Hepatocyte (in vitro differentiated cells): ENCODE results near the gene RBBP5. TPM values are rescaled to one million over a fixed set of nuclear protein-coding genes. Genes with fewer than 3 reads are reported as not detected.
A peak's percentile ranks its signal among the peaks of the same experiment; 100 is the strongest.

ENCODE experiments used
- DNase-seq: peaks from one replicate; pipeline ENCODE4 v3.0.0-alpha.2; 2016; ENCODE audit warnings: low spot score
- H2AFZ ChIP-seq: fragments of 200-600 bp; sonication (generic); 2 replicates; pipeline ENCODE4 v1.6.0; 2016; ENCODE audit warnings: antibody characterized with exemption, mild to moderate bottlenecking
- H3K27ac ChIP-seq: fragments of 200-600 bp; sonication (generic); 2 replicates; pipeline ENCODE4 v1.5.1; 2016; ENCODE audit warnings: mild to moderate bottlenecking
- H3K27me3 ChIP-seq: fragments of 200-600 bp; sonication (generic); 2 replicates; pipeline ENCODE4 v1.6.1; 2016
- H3K36me3 ChIP-seq: fragments of 200-600 bp; sonication (generic); replicated peaks from 2 replicates; pipeline ENCODE4 v1.5.1; 2016; ENCODE audit warnings: low read depth; ENCODE audit not compliant: insufficient read depth
- H3K4me1 ChIP-seq: fragments of 200-600 bp; sonication (generic); 2 replicates; pipeline ENCODE4 v1.5.1; 2016; ENCODE audit warnings: mild to moderate bottlenecking, moderate library complexity; ENCODE audit not compliant: insufficient read depth
- H3K4me2 ChIP-seq: fragments of 200-600 bp; sonication (generic); 2 replicates; pipeline ENCODE4 v1.6.0; 2016
- H3K4me3 ChIP-seq: fragments of 200-600 bp; sonication (generic); 2 replicates; pipeline ENCODE4 v1.5.1; 2016; ENCODE audit warnings: mild to moderate bottlenecking
- H3K79me2 ChIP-seq: fragments of 200-600 bp; sonication (generic); 2 replicates; pipeline ENCODE4 v1.6.0; 2017; ENCODE audit warnings: mild to moderate bottlenecking
- H3K9me2 ChIP-seq: fragments of 200-600 bp; sonication (generic); replicated peaks from 2 replicates; pipeline ENCODE4 v1.6.0; 2017; ENCODE audit warnings: mild to moderate bottlenecking; ENCODE audit not compliant: insufficient read depth
- H3K9me3 ChIP-seq: fragments of 200-600 bp; sonication (generic); 2 replicates; pipeline ENCODE4 v1.5.1; 2016; ENCODE audit warnings: low read depth, mild to moderate bottlenecking
- H4K20me1 ChIP-seq: fragments of 200-600 bp; sonication (generic); 2 replicates; pipeline ENCODE4 v1.6.0; 2016; ENCODE audit warnings: mild to moderate bottlenecking; ENCODE audit not compliant: insufficient read depth, poor library complexity, severe bottlenecking
- EZH2 ChIP-seq: fragments of 200-600 bp; sonication (generic); IDR thresholded peaks from 2 replicates; pipeline ENCODE4 v1.6.1; 2016; ENCODE audit warnings: antibody characterized with exemption, mild to moderate bottlenecking, borderline replicate concordance
- EZH2phosphoT487 ChIP-seq: fragments of 200-600 bp; sonication (generic); IDR thresholded peaks from one replicate; pipeline ENCODE4 v1.6.1; 2018; ENCODE audit warnings: antibody characterized with exemption, mild to moderate bottlenecking, low read depth, moderate library complexity; ENCODE audit not compliant: unreplicated experiment, severe bottlenecking
- whole genome bisulfite sequencing: methylation state at CpG from one replicate; pipeline ENCODE4 v1.1.6; 2016; ENCODE audit warnings: low lambda C conversion rate; ENCODE audit errors: missing lambda C conversion rate; 5-methylcytosine and 5-hydroxymethylcytosine counted together
- polyA plus RNA-seq: library from polyadenylated mRNA; unstranded; fragments of >200 nt; fragmentation: Nextera tagmentation; extraction: Ambion mirVana; gene quantifications from 2 replicates; pipeline ENCODE4 v1.2.1, GENCODE V29; 2016
- total RNA-seq: library from RNA; depleted of rRNA; stranded (reverse); fragments of >200 nt; gene quantifications from 2 replicates; pipeline ENCODE4 v1.2.3, GENCODE V29; 2014
- TF ChIP-seq, protein P1 (sequence below): fragments of 200-600 bp; sonication (generic); IDR thresholded peaks from 2 replicates; pipeline ENCODE4 v1.5.1; 2016; ENCODE audit warnings: antibody characterized with exemption, mild to moderate bottlenecking; ENCODE audit not compliant: poor library complexity

RBBP5 gene
- total and polyA plus RNA-seq, 2 experiments from 2014 or later: 9.0 to 15.3 TPM

DNA sequence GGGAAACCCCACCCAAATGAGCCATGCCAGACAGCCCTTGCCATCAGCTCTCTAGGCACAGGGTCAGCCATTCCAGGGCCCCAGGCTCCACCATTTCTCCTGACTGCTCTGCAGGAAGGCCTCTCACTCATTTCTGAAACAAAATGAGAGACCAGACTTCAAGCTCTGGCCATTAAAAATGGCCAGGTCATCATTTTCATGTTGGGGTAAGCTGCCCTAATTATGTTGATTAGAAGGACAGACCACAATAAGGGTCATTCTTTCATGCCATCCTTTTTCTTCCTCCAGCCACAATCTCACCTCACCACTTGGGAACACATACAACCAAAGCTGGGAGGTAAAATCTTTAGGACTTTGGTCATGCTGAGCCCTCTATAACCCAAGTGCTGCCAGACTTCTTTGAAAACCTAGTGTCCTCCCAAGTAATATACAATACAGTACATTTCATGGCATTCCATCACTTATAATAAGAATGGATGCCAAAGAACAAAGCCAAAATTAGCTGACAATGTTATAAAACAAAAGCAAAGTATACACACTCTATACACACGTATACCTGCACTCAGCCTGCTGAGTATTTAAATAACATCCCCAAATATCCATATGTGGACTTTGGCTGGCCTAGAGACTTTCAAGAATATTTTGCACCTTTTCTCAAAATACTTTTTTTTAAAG is 22.4 kb upstream of the RBBP5 start:
- DNase-seq: no peak
- TF ChIP-seq, protein P1, sequence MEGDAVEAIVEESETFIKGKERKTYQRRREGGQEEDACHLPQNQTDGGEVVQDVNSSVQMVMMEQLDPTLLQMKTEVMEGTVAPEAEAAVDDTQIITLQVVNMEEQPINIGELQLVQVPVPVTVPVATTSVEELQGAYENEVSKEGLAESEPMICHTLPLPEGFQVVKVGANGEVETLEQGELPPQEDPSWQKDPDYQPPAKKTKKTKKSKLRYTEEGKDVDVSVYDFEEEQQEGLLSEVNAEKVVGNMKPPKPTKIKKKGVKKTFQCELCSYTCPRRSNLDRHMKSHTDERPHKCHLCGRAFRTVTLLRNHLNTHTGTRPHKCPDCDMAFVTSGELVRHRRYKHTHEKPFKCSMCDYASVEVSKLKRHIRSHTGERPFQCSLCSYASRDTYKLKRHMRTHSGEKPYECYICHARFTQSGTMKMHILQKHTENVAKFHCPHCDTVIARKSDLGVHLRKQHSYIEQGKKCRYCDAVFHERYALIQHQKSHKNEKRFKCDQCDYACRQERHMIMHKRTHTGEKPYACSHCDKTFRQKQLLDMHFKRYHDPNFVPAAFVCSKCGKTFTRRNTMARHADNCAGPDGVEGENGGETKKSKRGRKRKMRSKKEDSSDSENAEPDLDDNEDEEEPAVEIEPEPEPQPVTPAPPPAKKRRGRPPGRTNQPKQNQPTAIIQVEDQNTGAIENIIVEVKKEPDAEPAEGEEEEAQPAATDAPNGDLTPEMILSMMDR: no peak
- TF ChIP-seq EZH2phosphoT487: no peak
- no peak for TF ChIP-seq EZH2
- H3K79me2 ChIP-seq: no peaks in the 10 kb centered on the region
- no peak overlapping the region for H2AFZ ChIP-seq
- H3K36me3 ChIP-seq: no peaks in the 10 kb centered on the region
- peaks cover 20% of the 10 kb centered on the region for H3K4me1 ChIP-seq
- H3K4me3 ChIP-seq: no peak overlapping the region
- H3K27ac ChIP-seq: peak overlapping the region; percentile 31
- 73% methylated on average over 1 of the region's 1 CpG for WGBS
- H3K9me3 ChIP-seq: no peaks in the 10 kb centered on the region
- H3K27me3 ChIP-seq: no peaks in the 10 kb centered on the region
- H4K20me1 ChIP-seq: no peaks in the 10 kb centered on the region
- H3K4me2 ChIP-seq: no peak overlapping the region
- H3K9me2 ChIP-seq: no peaks in the 10 kb centered on the region

DNA sequence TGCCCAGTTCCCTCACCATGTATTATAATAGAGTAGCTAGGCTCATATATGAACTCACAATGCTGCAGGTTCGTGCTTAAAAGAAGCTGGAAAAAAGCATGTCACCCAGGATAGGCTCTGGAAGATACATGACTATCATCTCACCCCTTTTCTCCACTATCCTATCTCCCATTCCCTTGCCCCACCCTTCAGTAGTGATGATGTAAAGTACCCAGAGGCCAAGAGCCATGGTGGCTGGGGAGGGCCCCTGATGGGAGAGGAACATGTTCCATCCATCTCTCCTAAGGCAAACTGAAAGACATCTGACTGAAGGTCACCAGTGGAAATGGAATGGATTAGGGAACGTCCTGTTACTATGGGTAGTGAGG is 20.3 kb upstream of the RBBP5 start:
- H3K79me2 ChIP-seq: no peaks in the 10 kb centered on the region
- H3K27me3 ChIP-seq: no peaks in the 10 kb centered on the region
- WGBS: 21% methylated on average over 2 of the region's 2 CpGs
- TF ChIP-seq EZH2: no peak
- TF ChIP-seq, protein P1: no peak
- TF ChIP-seq EZH2phosphoT487: no peak
- peak overlapping the region; percentile 68 for H3K4me2 ChIP-seq
- H3K27ac ChIP-seq: peak overlapping the region; percentile 59
- no peak for DNase-seq
- H3K9me2 ChIP-seq: no peaks in the 10 kb centered on the region
- H3K4me3 ChIP-seq: no peak overlapping the region
- no peaks in the 10 kb centered on the region for H3K9me3 ChIP-seq
- H3K36me3 ChIP-seq: no peaks in the 10 kb centered on the region
- H4K20me1 ChIP-seq: no peaks in the 10 kb centered on the region
- peaks cover 20% of the 10 kb centered on the region for H3K4me1 ChIP-seq
- no peak overlapping the region for H2AFZ ChIP-seq

DNA sequence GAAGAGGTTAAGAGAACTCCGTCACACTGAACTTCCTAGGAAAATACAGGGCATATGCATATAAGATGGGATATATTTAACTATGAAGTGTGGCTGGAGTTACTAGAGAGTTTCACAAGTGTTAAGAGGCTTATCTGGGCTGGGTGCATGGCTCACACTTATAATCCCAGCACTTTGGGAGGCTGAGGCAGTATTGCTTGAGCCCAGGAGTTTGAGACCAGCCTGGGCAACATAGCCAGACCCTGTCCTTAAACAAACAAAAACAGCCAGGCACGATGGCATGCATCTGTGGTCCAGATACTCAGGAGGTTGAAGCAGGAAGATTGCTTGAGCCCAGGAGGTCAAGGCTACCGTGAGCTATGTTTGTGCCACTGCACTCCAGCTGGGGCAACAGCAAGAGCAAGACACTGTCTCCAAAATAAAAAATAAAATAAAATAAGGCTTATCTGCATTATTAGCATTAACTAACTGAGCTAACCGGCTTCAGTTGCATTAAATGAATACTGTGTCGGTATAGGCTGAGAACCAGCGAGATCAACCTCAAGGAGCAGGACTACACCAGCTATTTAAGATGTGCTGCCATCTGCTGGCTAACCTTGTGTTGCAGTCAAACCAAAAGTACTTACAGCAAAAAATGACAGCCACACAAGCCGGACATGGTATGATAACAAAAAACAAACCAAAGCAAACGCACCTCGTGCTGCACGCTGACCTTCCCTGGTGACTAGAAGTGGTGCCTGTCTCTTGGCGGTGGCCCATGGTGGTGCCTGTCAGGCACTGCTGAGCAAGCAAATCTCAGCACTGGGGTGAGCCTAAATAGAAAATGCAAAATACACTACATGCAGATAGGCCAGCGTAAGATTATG is 19.7 kb upstream of the RBBP5 start:
- Histone ChIP-seq H2AFZ (no peak overlapping the region), H3K27me3 (no peaks in the 10 kb centered on the region), H3K36me3 (no peaks in the 10 kb centered on the region), H3K4me2 (peak overlapping the region; percentile 68), H3K4me3 (no peak overlapping the region), H3K79me2 (no peaks in the 10 kb centered on the region), H3K27ac (peak overlapping the region; percentile 59), H3K4me1 (peaks cover 20% of the 10 kb centered on the region), H3K9me3 (no peaks in the 10 kb centered on the region), H3K9me2 (no peaks in the 10 kb centered on the region), H4K20me1 (no peaks in the 10 kb centered on the region)
- 34% methylated on average over 12 of the region's 12 CpGs for WGBS
- peak; percentile 89 for DNase-seq
- no peak for TF ChIP-seq EZH2
- TF ChIP-seq EZH2phosphoT487: no peak
- TF ChIP-seq, protein P1: peak; percentile 79
